ENCODE measurements around the gene AMPD2.

The AMPD2 gene

DNA sequence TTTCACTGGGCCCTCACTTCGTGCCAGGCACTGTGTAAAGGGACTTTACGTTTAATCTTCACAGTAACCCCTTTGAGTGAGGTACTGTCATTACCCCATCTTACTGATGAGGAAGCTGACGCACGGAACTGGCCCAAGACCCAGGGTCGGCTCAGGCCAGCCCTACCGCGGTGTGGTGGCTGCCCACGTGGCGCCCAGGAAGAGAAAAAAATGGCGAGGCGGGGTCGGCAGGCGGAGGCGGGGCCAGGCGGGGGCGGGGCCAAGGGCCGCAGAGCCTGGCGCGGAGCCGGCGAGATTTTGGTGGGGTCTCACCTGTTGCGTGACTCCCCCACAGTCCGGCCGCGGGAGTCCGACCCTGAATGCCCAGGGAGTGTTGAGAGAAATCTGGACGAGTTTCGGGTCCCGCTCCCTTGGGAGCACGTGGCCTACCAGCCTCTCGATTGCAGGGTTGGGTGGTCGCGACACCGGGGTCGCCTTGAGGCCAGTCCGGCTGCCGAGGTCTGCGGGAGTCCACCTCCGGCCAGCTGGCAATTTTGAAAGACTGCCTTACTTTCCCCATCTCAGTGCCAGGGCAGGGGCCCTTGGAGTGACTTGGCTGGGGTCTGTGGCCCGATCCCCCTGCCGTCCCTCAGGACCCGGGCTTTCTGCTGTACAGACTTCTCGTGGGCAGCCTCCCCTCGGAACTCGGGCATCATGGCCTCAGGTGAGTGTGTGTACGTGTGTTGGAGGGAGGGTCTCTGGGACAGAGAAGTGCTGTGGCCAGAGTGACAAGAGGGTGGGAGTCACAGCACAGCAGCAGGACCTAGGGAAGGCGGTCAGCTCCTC is at the start of gene AMPD2, which contains the start of gene GNAT2:
AMPD2 (plus strand) TSS at position 262 of the 825 bp plus-strand sequence. CDS start 1,339 bp downstream, outside the sequence.
GNAT2 (minus strand) TSS at position 41 of the 825 bp plus-strand sequence. CDS start 6,746 bp downstream, outside the sequence.
- DNase-seq (ENCODE audit: low read depth in 4 of 4, low spot score in 1 of 4) = peak; percentile 49 to 68 (median 61)

DNA sequence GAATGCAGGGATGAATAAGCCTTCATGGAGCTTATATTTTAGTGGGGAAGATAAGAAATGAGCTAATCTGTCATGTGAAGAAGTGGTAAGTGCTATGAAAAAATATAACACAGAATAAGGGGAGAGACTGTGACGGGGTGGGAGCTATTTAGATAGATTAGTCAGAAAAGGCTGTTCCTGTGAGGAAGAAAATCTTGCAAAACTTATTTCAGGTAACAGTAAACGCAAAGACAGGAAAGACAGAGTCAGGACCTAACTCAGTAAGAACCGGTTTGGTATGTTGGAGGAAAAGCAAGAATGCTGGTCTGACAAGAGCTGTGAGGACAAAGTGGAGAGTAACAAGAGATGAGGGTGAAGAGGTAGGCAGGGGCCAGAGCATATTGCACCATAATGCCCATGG is 49.2 kb upstream of the AMPD2 start:
- no peak for DNase-seq (ENCODE audit: low read depth in 4 of 4, low spot score in 1 of 4)

DNA sequence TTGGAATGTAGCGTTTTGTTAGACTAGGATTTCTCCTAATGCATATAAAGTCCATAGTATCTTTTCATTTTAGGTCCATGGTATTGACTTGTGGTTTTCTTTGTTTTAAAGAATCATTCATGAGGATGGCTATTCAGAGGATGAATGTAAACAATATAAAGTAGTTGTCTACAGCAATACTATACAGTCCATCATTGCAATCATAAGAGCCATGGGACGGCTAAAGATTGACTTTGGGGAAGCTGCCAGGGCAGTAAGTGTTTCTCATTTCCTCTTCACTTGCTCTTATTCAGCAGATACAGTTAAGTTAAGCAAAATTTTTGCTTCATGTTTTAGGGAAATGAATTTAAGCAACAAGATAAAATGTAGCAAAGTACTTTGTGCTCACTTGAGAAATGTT is 45.9 kb upstream of the AMPD2 start:
- no peak for DNase-seq (ENCODE audit: low read depth in 4 of 4, low spot score in 1 of 4)

DNA sequence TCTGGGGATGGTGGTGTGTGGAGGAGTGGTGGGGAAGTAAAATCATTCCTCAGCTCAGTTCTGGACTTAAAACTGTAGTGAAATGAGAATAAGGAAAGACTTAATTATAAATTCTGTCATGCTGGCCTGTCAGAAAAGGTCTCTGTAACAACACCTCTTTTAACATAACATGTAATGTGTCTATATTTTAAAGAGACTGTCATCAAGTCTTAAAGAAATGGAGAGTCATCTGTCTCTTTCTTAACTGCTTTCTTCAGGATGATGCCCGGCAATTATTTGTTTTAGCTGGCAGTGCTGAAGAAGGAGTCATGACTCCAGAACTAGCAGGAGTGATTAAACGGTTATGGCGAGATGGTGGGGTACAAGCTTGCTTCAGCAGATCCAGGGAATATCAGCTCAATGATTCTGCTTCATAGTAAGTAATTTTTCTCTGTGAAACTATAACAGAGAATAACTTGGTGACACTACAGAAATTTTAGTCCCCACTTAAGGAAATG is 40.6 kb upstream of the AMPD2 start:
- no peak for DNase-seq (ENCODE audit: low read depth in 4 of 4, low spot score in 1 of 4)

DNA sequence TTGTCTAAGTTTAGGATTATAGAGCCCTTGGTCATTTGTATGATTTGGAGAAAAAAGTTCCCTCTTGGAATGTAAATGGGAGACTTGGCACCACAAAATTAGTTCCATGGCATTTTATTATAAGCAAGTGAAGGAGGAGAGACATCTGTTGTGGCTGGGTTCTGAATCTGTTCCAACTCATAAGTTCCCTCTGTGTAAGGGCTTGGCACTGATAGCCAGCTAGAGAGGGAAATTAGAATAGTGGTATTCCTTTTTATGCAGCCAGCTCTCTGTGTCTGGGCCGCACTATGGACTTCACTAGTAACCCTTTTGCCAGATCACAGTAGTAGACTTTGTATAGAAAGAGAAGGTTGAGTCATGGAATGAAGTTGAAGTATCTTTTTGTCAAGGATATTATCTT is 40.1 kb upstream of the AMPD2 start:
- no peak for DNase-seq (ENCODE audit: low read depth in 4 of 4, low spot score in 1 of 4)

DNA sequence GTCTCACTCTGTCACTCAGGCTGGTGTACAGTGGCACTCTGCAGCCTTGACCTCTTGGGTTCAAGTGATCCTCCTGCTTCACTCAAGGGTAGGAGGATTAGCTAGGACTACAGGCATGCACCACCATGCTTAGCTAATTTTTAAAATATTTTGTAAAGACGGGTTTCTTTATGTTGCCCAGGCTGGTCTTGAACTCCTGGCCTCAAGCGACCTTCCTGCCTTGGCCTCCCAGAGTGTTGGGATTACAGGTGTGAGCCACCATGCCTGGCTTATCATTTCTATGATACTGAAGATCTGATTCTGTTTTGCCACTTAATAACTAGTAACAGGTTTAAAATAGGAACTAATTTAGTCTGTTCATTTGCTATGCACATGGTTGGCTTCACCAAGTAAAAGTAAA is 37.6 kb upstream of the AMPD2 start:
- no peak for DNase-seq (ENCODE audit: low read depth in 4 of 4, low spot score in 1 of 4)

DNA sequence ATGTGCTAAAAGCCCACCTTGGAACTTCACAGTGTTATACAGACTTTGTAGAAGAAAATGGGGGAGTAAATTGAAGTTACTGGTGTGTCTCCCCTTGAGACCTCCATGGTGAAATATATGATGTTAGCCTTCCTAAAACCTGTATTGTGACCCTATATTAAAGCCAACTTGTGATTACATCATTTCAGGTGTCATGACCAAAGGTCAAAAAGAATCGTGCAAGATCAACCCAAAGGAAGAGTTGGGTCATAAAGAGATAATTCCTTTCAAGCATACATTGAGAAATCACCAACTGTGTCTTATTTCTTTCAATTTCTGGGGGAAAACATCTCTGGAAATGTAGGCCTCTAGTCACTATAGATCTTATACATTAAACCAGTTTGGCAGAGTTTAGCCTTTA is 34.9 kb upstream of the AMPD2 start:
- DNase-seq (ENCODE audit: low read depth in 4 of 4, low spot score in 1 of 4) = no peak

DNA sequence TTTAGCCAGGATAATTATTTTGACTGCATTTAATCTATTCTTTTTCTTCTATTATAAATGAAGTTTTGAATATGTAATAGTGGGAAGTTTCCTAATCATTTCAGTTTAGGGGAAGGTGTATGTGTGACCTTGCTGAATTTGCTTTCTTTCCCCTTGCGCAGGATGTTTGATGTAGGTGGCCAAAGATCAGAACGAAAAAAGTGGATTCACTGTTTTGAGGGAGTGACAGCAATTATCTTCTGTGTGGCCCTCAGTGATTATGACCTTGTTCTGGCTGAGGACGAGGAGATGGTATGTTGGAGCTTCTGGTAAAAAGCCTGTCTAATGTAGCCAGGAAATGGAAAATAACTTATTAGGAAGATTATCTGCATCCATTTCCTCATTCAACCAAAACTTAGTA is 33.6 kb upstream of the AMPD2 start:
- DNase-seq (ENCODE audit: low read depth in 4 of 4, low spot score in 1 of 4) = no peak

DNA sequence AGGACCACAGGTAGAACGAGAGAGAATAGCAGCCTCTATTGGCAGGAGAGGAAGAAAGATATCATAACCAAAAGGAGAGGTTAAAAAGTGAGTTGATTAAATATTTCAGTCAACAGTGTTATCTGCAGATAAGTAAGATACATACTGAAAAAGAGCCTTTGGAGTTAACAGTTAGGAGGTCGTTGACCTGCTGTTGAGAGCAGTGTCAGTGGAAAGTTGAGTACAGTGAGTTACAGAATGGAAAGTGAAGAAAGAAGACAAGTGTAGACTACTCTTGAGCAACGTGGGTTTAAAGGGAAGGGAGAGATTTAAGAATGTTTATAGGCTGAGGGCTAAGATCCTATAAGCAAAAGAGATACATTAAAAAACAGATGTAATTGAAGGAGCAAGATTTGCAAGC is 30.5 kb upstream of the AMPD2 start:
- no peak for DNase-seq (ENCODE audit: low read depth in 4 of 4, low spot score in 1 of 4)

DNA sequence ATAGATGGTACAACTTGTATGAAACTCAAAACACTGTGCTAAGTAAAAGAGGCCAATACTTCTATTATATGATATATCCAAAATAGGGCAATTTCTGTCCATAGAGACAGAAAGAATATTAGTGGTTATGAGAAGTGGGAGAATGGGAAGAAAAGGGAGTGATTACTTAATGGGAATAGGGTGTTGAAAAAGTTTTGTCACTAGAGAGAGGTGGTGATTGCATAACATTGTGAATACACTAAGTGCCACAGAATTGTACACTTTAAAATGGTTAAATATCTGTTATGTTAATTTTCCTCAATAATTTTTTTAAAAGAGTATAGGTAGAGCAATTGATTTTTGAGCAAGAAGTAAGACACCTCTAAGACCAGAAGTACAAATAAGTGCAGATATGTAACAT is 30.0 kb upstream of the AMPD2 start:
- DNase-seq (ENCODE audit: low read depth in 4 of 4, low spot score in 1 of 4) = no peak

DNA sequence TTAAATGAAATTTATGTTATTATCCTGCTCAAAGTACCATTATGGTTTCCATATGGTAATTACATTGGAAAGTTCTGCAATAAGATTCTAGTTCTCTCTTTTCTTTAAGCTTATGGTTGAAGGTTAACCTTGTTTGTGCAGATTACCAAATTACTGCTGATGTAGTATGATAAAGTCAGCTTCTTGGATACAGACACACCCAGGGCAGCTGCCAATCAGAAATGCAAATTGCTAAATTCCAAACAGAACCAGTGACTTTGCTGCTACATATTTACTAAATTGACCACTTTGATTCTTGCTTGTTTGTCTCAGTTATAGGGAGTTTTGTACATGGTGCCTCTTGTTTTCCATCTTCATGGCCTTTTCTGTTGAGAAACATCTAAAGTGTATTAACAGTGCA is 26.7 kb upstream of the AMPD2 start:
- DNase-seq (ENCODE audit: low read depth in 4 of 4, low spot score in 1 of 4) = no peak

DNA sequence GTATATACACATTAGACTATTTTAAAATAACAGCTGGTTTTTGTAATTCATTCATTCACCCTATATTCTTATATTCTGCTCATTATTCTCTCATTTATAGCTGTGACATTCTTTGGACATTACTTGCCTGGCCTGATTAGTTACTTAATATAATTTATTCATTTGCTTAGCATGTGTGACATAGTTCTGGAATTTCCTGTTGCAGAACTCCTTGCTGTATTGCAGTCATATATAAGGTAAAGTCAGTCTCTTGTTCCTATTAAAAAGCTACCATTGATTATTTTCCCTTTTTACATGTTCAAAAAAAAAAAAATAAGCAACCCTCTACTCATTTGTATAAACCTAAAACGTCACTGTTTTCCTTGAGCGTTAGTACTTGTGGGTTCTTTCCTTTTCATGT is 24.1 kb upstream of the AMPD2 start:
- no peak for DNase-seq (ENCODE audit: low read depth in 4 of 4, low spot score in 1 of 4)

DNA sequence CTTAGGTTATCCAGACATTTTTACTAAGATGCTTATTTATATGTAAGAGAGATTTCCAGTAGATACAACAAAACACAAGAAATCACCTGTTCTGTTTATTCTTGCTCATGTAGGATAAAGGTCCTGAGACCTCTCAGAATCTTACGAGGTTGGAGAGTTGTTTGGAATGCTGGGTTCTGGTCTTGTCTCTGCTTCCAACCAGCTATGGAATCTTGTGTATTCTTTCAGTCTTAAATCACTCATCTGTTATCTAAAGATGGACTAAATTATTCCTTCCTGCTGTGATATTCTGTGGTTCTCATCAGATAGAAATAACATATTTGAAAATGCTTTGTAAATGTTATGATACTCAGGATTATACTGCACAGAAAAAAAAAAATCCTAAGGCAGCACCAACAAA is 21.5 kb upstream of the AMPD2 start:
- no peak for DNase-seq (ENCODE audit: low read depth in 4 of 4, low spot score in 1 of 4)

DNA sequence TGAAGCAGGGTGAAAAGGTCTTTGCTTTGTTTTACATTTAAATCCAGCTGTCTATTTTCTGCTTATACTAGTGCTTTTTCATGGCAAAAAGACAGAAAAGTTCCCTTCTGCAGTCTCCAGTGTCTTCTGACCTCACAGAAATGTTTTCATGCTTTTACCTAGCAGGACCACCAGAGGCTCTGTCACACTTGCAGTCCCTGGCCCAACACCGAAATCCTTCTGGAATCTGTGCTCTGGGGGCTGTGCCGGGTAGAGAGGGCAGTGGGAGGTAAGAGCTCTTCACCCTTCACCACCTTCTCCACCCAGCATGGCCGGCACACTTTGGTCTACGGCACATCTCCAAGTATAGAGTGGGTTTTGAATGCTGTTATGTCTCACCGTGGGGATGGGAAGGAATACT is 21.0 kb upstream of the AMPD2 start:
- DNase-seq (ENCODE audit: low read depth in 4 of 4, low spot score in 1 of 4) = no peak

DNA sequence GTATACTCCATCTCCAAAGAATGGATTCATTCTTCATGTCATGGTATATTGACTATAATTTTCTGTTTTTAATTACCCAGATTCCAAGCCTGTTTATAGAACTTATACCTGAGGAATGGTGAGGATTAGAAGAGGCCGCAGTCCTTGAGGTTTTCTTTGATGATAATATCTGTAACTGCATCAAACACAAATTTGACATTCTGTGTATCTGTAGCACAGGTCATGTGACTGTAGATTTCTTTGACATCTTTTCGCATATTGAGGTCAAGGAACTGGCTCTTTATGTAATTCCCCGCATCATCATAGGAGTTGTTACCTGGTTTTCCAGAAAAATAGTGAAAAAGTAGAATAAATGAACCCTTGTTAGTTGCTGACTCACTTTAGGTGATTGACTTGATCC is 16.4 kb upstream of the AMPD2 start:
- no peak for DNase-seq (ENCODE audit: low read depth in 4 of 4, low spot score in 1 of 4)

DNA sequence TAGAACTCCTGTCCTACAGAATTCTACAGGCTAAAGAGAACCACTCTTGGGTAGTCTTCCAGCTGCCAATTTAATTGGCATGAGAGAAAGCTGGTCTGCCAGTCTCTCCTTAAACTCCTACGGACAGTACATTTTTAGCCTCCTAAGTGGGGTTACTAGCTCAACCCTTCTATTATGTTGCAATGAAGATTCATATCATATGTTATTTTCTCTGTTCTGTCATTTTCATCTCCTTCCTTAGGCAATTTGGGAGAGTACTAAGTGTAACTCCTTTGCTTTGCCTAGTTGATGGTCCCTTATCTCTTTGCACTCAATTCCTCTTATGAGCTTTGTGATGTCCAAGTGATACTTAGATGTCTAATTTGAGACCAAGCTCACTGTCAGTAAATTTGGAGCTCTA is 14.3 kb upstream of the AMPD2 start:
- DNase-seq (ENCODE audit: low read depth in 4 of 4, low spot score in 1 of 4) = no peak

DNA sequence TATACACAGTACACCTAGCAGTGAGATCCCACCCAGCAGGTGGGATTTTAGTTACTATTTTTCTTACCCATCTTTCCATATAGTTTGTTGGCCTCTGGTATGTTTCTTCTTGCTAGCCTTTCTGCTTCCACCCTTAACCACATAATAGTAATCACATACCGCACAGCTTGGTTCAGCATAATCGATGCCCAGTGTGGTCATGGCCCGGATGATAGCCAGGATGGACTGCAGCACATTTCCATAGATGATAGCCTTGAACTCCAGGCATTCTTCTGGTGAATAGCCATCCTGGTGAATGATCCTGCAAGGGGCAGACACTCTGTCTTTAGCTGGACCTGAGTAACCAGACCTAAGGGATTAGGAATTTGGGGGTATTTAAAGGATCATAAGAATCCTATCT is 9.8 kb upstream of the AMPD2 start:
- no peak for DNase-seq (ENCODE audit: low read depth in 4 of 4, low spot score in 1 of 4)

DNA sequence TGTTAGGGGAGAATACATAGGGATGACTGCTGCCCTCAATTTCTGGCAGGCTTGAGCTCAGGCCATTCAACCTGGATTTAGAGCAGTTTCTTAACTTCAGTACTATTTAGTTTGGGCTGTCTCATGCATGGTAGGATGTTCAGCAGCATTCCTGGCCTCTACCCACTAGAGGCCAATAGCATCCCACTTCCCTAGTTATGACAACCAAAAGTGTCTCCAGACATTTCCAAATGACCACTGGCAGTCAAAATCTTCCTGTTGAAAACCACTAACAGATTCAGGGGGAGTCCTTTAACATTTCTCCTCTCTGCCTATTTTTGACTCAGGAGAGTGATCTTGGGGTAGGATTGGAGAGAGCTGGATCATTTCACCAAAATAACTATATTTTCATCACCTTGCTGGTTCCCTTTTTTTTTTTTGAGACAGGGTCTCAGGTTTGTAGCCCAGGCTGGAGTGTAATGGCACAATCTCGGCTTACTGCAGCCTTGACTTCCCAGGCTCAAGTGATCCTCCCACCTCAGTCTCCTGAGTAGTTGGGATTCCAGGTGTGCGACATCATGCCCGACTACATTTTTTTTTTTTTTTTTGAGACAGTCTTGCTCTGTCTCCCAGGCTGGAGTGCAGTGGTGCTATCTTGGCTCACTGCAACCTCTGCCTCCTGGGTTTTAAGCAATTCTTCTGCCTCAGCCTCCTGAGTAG is 8.9 kb upstream of the AMPD2 start:
- no peak for DNase-seq (ENCODE audit: low read depth in 4 of 4, low spot score in 1 of 4)

DNA sequence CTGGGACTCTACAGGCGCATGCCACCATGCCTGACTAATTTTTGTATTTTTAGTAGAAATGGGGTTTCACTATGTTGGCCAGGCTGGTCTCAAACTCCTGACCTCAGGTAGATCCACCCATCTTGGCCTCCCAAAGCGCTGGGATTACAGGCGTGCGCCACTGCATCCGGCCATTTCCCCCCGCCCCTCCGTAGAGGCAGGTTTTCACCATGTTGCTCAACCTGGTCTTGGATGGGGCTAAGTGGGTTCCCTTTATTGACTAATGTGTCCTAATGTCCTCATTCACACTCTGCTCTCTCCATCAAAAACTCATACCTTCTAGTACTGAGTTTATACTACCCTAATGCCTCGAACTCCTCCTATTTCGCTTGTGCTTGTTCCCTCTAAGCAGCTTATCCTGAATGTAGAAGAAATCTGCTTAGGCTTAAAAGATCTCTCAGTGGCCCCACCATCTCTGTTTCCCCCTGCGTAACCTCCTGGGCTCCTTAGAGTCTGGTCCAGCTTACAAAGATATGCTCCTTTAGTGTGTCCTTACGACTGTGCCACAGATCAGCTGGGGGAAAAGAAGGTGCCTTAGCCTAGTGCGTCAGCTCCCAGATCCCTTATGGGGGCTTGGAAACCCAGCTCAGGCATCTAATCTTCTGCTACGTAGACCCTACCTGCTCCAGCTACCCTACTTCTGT is 8.2 kb upstream of the AMPD2 start:
- DNase-seq (ENCODE audit: low read depth in 4 of 4, low spot score in 1 of 4) = no peak

DNA sequence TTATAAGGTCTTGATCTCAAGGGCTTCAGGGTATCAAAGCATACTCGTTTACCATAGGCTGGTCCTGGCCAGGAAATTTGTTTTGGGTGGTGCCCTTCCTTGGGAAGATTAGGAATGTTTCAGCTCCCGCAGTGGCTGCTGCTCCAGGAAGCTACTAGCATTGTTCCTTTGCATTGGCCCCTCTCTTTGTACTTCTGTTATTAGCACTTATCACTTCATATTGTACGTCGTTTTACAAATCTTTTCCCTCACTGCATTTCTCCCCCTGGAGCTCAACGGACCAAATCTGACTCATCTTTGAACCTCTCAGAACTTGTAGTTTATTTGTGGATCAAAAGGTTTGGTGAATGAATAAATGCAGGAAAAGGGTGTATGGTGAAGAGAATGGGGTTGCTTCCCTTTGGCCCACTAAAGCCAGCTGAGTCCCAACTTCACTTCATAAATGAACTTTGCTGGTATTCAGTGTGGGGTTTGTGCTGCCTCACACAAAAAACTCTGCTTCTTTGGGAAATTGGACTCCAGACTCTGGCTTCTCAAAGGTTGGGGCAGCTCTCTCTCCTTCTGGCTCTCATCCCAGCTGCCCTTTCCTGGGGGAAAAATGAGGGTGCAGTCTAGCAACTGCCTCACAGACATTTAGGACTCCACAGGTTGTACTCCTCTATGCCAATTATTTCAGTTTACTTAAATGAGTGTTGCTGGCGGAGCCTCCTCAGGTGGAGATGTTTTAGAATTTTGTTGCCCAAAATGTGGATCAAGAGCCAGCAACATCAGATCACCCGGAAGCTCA is 6.1 kb upstream of the AMPD2 start:
- DNase-seq (ENCODE audit: low read depth in 4 of 4, low spot score in 1 of 4) = no peak

DNA sequence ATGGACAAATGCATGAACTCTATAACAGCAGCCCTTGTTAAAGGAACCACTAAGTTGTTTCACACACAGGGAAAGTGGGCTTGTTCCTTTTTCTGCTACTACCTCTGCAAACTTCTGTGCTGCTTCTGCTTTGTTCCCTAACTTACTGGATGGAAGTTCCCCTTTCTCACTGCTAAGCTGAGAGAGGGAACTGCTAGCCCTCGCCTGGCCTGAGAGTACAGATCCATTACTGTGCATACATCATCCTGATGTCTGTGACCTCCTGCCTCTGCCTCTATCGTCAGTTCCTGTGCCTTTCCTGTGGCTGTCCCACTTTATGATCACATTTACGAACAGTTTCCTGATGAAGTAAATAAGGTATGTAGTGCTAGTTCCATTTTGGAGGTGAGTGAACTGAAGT is 3.8 kb upstream of the AMPD2 start:
- DNase-seq (ENCODE audit: low read depth in 4 of 4, low spot score in 1 of 4) = no peak
